Measurements from ENCODE around the gene OR5T2. TPM values are rescaled to one million over a fixed set of nuclear protein-coding genes. Genes with fewer than 3 reads are reported as not detected.

Gene OR5T2
- total RNA-seq, 1 experiment from 2014 or later: not detected

DNA sequence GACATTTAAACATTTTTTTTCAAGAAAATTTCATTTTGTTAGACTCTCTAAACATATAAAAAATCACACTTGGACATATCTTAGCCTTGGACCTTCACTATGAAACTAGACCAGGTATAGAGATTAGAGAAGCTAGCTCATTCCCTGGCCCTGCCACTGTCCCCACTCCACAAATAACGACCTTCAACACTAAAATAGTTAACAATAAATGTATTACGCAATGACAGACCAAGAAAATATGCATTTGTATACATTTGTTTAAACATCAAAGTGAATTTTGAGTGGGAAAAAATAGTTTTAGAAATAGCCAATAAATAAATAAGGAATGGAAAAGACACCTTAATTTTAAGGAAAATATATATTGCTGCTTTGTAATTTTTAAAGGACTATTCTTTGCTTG lies 36.7 kb downstream of the OR5T2 start:
- H3K36me3 ChIP-seq (ENCODE audit: control insufficient read depth, insufficient read depth, low read length): no peaks in the 10 kb centered on the region
- ChIA-PET CTCF (no interaction called here), POLR2A (interaction anchor here (0.6 kb wide), 1 partner anchor 14 kb away, joined by 3 read pairs; no protein-coding TSS in a partner anchor)
- no peak overlapping the region for H3K27ac ChIP-seq (ENCODE audit: low read length)
- no peak overlapping the region for H3K4me3 ChIP-seq (ENCODE audit: low read depth in 2 of 2, low read length in 2 of 2)
- no peaks in the 10 kb centered on the region for H3K4me1 ChIP-seq (ENCODE audit: control insufficient read depth, insufficient read depth, low read length)
- in situ Hi-C loops (cut with HindIII; ENCODE audit: low pct_unique_long_range_greater_than_20kb, low sequenced_read_pairs): no loop called here
- no peak for ATAC-seq
- DNase-seq (ENCODE audit: low read depth, low spot score): no peak
- BruUV-seq (replicated peaks): no TSS peak
- no peaks in the 10 kb centered on the region for H3K27me3 ChIP-seq (ENCODE audit: control insufficient read depth, insufficient read depth, low read length)
- TF ChIP-seq, protein P1, sequence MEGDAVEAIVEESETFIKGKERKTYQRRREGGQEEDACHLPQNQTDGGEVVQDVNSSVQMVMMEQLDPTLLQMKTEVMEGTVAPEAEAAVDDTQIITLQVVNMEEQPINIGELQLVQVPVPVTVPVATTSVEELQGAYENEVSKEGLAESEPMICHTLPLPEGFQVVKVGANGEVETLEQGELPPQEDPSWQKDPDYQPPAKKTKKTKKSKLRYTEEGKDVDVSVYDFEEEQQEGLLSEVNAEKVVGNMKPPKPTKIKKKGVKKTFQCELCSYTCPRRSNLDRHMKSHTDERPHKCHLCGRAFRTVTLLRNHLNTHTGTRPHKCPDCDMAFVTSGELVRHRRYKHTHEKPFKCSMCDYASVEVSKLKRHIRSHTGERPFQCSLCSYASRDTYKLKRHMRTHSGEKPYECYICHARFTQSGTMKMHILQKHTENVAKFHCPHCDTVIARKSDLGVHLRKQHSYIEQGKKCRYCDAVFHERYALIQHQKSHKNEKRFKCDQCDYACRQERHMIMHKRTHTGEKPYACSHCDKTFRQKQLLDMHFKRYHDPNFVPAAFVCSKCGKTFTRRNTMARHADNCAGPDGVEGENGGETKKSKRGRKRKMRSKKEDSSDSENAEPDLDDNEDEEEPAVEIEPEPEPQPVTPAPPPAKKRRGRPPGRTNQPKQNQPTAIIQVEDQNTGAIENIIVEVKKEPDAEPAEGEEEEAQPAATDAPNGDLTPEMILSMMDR (IDR thresholded peaks at IDR 0.05): no peak
- H3K9me3 ChIP-seq (ENCODE audit: control insufficient read depth, insufficient read depth, low read depth, low read length): peaks cover 1% of the 10 kb centered on the region; the same call in 1 of the 2 replicates
- intact Hi-C loops (cut with micrococcal nuclease; ENCODE audit: unreplicated experiment): no loop called here

DNA sequence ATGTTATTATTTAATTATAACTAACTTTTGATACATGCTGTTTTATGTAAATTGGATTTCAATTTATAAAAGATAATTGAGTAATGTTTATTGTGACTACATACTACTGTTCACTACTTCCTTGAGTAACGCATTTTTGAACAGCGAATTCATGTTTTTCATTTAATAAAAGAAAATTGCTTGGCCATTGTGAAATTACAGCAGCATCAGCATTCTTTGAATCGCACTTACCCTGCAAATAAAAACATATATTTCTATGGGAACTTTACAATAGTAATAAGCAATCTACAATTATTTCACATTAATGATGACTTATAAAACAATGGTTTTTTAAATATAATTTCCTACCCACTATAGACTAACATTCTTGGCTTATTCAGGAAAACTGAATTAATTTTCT lies 37.4 kb downstream of the OR5T2 start:
- ATAC-seq (no peak), DNase-seq (ENCODE audit: low read depth, low spot score) (no peak)
- H3K4me3 ChIP-seq (ENCODE audit: low read depth in 2 of 2, low read length in 2 of 2): no peak overlapping the region
- TF ChIP-seq SIN3A (IDR thresholded peaks at IDR 0.05; ENCODE audit: borderline replicate concordance, insufficient read depth, low read depth, low read length): no peak
- TF ChIP-seq, protein P2, sequence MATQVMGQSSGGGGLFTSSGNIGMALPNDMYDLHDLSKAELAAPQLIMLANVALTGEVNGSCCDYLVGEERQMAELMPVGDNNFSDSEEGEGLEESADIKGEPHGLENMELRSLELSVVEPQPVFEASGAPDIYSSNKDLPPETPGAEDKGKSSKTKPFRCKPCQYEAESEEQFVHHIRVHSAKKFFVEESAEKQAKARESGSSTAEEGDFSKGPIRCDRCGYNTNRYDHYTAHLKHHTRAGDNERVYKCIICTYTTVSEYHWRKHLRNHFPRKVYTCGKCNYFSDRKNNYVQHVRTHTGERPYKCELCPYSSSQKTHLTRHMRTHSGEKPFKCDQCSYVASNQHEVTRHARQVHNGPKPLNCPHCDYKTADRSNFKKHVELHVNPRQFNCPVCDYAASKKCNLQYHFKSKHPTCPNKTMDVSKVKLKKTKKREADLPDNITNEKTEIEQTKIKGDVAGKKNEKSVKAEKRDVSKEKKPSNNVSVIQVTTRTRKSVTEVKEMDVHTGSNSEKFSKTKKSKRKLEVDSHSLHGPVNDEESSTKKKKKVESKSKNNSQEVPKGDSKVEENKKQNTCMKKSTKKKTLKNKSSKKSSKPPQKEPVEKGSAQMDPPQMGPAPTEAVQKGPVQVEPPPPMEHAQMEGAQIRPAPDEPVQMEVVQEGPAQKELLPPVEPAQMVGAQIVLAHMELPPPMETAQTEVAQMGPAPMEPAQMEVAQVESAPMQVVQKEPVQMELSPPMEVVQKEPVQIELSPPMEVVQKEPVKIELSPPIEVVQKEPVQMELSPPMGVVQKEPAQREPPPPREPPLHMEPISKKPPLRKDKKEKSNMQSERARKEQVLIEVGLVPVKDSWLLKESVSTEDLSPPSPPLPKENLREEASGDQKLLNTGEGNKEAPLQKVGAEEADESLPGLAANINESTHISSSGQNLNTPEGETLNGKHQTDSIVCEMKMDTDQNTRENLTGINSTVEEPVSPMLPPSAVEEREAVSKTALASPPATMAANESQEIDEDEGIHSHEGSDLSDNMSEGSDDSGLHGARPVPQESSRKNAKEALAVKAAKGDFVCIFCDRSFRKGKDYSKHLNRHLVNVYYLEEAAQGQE (IDR thresholded peaks at IDR 0.05; ENCODE audit: insufficient read depth in 1 of 2, low read depth in 2 of 2, low read length in 1 of 2): no peak
- H3K4me1 ChIP-seq (ENCODE audit: control insufficient read depth, insufficient read depth, low read length): no peaks in the 10 kb centered on the region
- H3K36me3 ChIP-seq (ENCODE audit: control insufficient read depth, insufficient read depth, low read length): no peaks in the 10 kb centered on the region
- no peaks in the 10 kb centered on the region for H3K27me3 ChIP-seq (ENCODE audit: control insufficient read depth, insufficient read depth, low read length)
- BruUV-seq (replicated peaks): no TSS peak
- in situ Hi-C loops (cut with HindIII; ENCODE audit: low pct_unique_long_range_greater_than_20kb, low sequenced_read_pairs) (no loop called here), intact Hi-C loops (cut with micrococcal nuclease; ENCODE audit: unreplicated experiment) (no loop called here)
- no peak overlapping the region for H3K27ac ChIP-seq (ENCODE audit: low read length)
- POLR2A ChIA-PET: no interaction called here
- no peaks in the 10 kb centered on the region for H3K9me3 ChIP-seq (ENCODE audit: control insufficient read depth, insufficient read depth, low read depth, low read length)
- CTCF ChIA-PET: no interaction called here

DNA sequence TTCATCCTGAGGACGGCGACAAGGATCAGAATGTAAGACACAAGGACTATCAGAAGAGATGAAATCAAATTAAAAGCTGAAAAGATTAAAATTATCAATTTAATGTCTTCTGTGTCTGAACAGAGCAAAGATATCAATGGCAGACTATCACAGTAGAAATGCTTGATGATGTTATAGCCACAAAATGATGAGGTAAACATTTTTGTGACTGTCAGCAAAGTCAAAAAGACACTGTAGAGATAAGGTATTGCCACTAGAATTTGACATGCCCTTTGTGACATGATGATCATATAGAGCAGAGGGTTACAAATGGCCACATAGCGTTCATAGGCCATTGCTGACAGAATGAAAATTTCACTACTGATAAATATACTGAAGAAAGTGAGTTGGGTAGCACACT lies 45.5 kb downstream of the OR5T2 start:
- DNase-seq (ENCODE audit: low read depth, low spot score) (no peak), ATAC-seq (no peak)
- no TSS peak for BruUV-seq (replicated peaks)
- POLR2A ChIA-PET: no interaction called here
- CTCF ChIA-PET: no interaction called here
- TF ChIP-seq POLR2AphosphoS5 (IDR thresholded peaks at IDR 0.05; ENCODE audit: low read depth, low read length) (no peak), TCF7L2 (IDR thresholded peaks at IDR 0.05; ENCODE audit: low read depth, low read length) (no peak), SIN3A (IDR thresholded peaks at IDR 0.05; ENCODE audit: borderline replicate concordance, insufficient read depth, low read depth, low read length) (no peak)
- TF ChIP-seq, protein P1 (IDR thresholded peaks at IDR 0.05): no peak
- TF ChIP-seq, protein P2 (IDR thresholded peaks at IDR 0.05; ENCODE audit: insufficient read depth in 1 of 2, low read depth in 2 of 2, low read length in 1 of 2): no peak
- no peaks in the 10 kb centered on the region for H3K4me1 ChIP-seq (ENCODE audit: control insufficient read depth, insufficient read depth, low read length)
- intact Hi-C loops (cut with micrococcal nuclease; ENCODE audit: unreplicated experiment): no loop called here
- H3K36me3 ChIP-seq (ENCODE audit: control insufficient read depth, insufficient read depth, low read length): no peaks in the 10 kb centered on the region
- H3K4me3 ChIP-seq (ENCODE audit: low read depth in 2 of 2, low read length in 2 of 2): no peak overlapping the region
- peaks cover 3% of the 10 kb centered on the region; the same call in 1 of the 2 replicates for H3K9me3 ChIP-seq (ENCODE audit: control insufficient read depth, insufficient read depth, low read depth, low read length)
- H3K27ac ChIP-seq (ENCODE audit: low read length): no peak overlapping the region
- no peaks in the 10 kb centered on the region for H3K27me3 ChIP-seq (ENCODE audit: control insufficient read depth, insufficient read depth, low read length)
- in situ Hi-C loops (cut with HindIII; ENCODE audit: low pct_unique_long_range_greater_than_20kb, low sequenced_read_pairs): no loop called here
